ENCODE data around the gene DOCK4. TPM values are rescaled to one million over a fixed set of nuclear protein-coding genes. Genes with fewer than 3 reads are reported as not detected.

The DOCK4 gene
- total and polyA plus RNA-seq, 10 of the 15 experiments (the other 5 are each of a cell fraction or from before 2014, with no cell fraction given): 0.03 to 0.73 (median 0.38) TPM

DNA sequence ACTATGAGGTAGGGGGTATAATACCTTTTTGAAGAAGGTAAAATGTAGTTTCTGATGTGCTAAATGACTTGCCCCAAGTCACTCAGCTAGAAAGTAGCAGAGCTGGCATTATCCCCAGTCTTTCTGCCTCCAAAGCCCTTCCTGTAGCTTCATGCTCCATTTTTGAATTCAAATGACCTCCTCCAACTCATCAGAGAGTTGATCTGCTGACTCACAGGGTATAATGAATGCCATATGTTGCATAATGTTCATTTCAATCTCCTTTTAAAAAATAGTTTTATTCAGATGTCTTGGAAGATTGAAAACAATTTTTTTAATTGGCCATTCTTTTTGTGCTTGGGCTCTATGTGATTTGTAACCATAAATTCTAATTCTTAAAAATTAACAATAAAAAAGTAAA, 371.1 kb downstream of the DOCK4 start:
- ChIA-PET RAD21 (ENCODE audit: unreplicated experiment) (no interaction called here), CTCF (interaction anchor here (3.5 kb wide), 1 partner anchor 20 kb away, joined by 12 read pairs; no protein-coding TSS in a partner anchor), POLR2A (no interaction called here), SMC1A (ENCODE audit: uncharacterized antibody, unreplicated experiment) (no interaction called here)
- no peak overlapping the region for H2AFZ ChIP-seq (ENCODE audit: control insufficient read depth, low read depth, low read length)
- TF ChIP-seq NFYB (IDR thresholded peaks at IDR 0.05; ENCODE audit: insufficient read depth, low read depth, low read length) (no peak), ETV6 (conservative IDR thresholded peaks at IDR 0.05 in 1 of 2, IDR thresholded peaks at IDR 0.05 in 1 of 2; ENCODE audit: borderline replicate concordance in 1 of 2, low read depth in 1 of 2) (no peak), BRCA1 (IDR thresholded peaks at IDR 0.05; ENCODE audit: low read depth, low read length) (no peak), ZNF24 (IDR thresholded peaks at IDR 0.05) (no peak), BCL11A (IDR thresholded peaks at IDR 0.05; ENCODE audit: low read depth, low read length) (no peak)
- TF ChIP-seq, protein P1, sequence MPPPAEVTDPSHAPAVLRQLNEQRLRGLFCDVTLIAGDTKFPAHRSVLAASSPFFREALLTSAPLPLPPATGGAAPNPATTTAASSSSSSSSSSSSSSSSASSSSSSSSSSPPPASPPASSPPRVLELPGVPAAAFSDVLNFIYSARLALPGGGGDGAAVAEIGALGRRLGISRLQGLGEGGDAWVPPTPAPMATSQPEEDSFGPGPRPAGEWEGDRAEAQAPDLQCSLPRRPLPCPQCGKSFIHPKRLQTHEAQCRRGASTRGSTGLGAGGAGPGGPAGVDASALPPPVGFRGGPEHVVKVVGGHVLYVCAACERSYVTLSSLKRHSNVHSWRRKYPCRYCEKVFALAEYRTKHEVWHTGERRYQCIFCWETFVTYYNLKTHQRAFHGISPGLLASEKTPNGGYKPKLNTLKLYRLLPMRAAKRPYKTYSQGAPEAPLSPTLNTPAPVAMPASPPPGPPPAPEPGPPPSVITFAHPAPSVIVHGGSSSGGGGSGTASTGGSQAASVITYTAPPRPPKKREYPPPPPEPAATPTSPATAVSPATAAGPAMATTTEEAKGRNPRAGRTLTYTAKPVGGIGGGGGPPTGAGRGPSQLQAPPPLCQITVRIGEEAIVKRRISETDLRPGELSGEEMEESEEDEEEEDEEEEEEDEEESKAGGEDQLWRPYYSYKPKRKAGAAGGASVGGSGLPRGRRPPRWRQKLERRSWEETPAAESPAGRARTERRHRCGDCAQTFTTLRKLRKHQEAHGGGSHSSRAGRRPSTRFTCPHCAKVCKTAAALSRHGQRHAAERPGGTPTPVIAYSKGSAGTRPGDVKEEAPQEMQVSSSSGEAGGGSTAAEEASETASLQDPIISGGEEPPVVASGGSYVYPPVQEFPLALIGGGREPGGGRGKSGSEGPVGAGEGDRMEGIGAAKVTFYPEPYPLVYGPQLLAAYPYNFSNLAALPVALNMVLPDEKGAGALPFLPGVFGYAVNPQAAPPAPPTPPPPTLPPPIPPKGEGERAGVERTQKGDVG (CRISPR knock-in tag; IDR thresholded peaks at IDR 0.05): no peak
- no peaks in the 10 kb centered on the region for H4K20me1 ChIP-seq (ENCODE audit: control insufficient read depth, insufficient read depth)
- no peaks in the 10 kb centered on the region for H3K36me3 ChIP-seq (ENCODE audit: control insufficient read depth in 2 of 2, insufficient read depth in 2 of 2, low read length in 1 of 2)
- FAIRE-seq (no peak), ATAC-seq (no peak), DNase-seq (ENCODE audit: low read depth, low spot score) (no peak)
- no peak overlapping the region for H3K4me2 ChIP-seq (ENCODE audit: control insufficient read depth, insufficient read depth)
- no peak overlapping the region for H3K4me3 ChIP-seq
- intact Hi-C loops (cut with micrococcal nuclease; ENCODE audit: unreplicated experiment): no loop called here
- no peaks in the 10 kb centered on the region for H3K27me3 ChIP-seq (replicated peaks in 1 of 2; ENCODE audit: control insufficient read depth in 2 of 2, insufficient read depth in 2 of 2, low read length in 1 of 2)
- H3K4me1 ChIP-seq (ENCODE audit: control insufficient read depth, insufficient read depth, low read length): no peaks in the 10 kb centered on the region
- BruUV-seq (replicated peaks): no TSS peak
- in situ Hi-C loops (cut with MboI): no loop called here
- H3K9ac ChIP-seq (ENCODE audit: control insufficient read depth, insufficient read depth, low read length): no peak overlapping the region
- H3K27ac ChIP-seq (ENCODE audit: control insufficient read depth, insufficient read depth): no peak overlapping the region
- no peaks in the 10 kb centered on the region for H3K79me2 ChIP-seq (ENCODE audit: control insufficient read depth, insufficient read depth, low read length)
- no peaks in the 10 kb centered on the region for H3K9me3 ChIP-seq (replicated peaks; ENCODE audit: control insufficient read depth, insufficient read depth, low read length)
